Breast epithelium (tissue), 4 donors: ENCODE results near the gene GLB1L2. TPM values are rescaled to one million over a fixed set of nuclear protein-coding genes. Genes with fewer than 3 reads are reported as not detected.

Experiments used
- DNase-seq, 2 donors: peaks; one replicate each; pipeline ENCODE4 v3.0.0-alpha.2; 2019; ENCODE audit warnings: low spot score in 2 of 2
- H3K27ac ChIP-seq, 2 donors: fragments of 200-600 bp; sonication (generic) in 1 of 2; one replicate each; pipeline ENCODE4 v1.5.1; 2016 to 2019; ENCODE audit warnings: mild to moderate bottlenecking in 1 of 2
- H3K27me3 ChIP-seq, 2 donors: fragments of 200-600 bp; sonication (generic) in 1 of 2; one replicate each; pipeline versions ENCODE4 v1.5.1 to v1.6.0; 2017 to 2019; ENCODE audit warnings: control low read depth in 1 of 2, mild to moderate bottlenecking in 1 of 2
- H3K36me3 ChIP-seq: fragments of 200-600 bp; one replicate; pipeline ENCODE4 v1.5.1; 2019
- H3K4me1 ChIP-seq, 2 donors: fragments of 200-600 bp; sonication (generic); one replicate each; pipeline ENCODE4 v1.5.1; 2016 to 2019; ENCODE audit warnings: control low read depth in 1 of 2
- H3K4me3 ChIP-seq, 3 donors: fragments of 200-600 bp; sonication (generic); 1 replicate in 2 of 3; 2 replicates in 1 of 3; pipeline ENCODE4 v1.5.1; 2016 to 2019; ENCODE audit warnings: mild to moderate bottlenecking in 3 of 3, moderate library complexity in 2 of 3
- H3K9me3 ChIP-seq, 2 donors: fragments of 200-600 bp; sonication (generic) in 1 of 2; one replicate each; pipeline ENCODE4 v1.5.1; 2016 to 2019; ENCODE audit warnings: control low read depth in 1 of 2
- POLR2A ChIP-seq: fragments of 450-650 bp; IDR thresholded peaks from one replicate; pipeline ENCODE4 v1.6.1; 2016; ENCODE audit warnings: antibody characterized with exemption, mild to moderate bottlenecking, moderate library complexity
- POLR2AphosphoS5 ChIP-seq, 3 donors: sonication (generic); formaldehyde crosslinking; IDR thresholded peaks; one replicate each; pipeline ENCODE4 v1.6.1; 2017; ENCODE audit warnings: antibody characterized with exemption in 3 of 3
- intact Hi-C: fragments of 100-400 bp; cut with DNase I; formaldehyde crosslinking; loops from one replicate; pipeline ENCODE4 v1.15.1; 2023; ENCODE audit warnings: low total_unique reads
- total RNA-seq, 3 donors: library from RNA; depleted of rRNA; stranded (reverse); fragments of >200 nt; gene quantifications; one replicate each; pipeline ENCODE4 v1.1.0, GENCODE V29; 2016
- TF ChIP-seq, protein P1 (sequence below), 3 donors: fragments of 450-650 bp; IDR thresholded peaks; one replicate each; pipeline ENCODE4 v1.5.1; 2016 to 2017; ENCODE audit warnings: antibody characterized with exemption in 3 of 3, mild to moderate bottlenecking in 3 of 3, moderate library complexity in 3 of 3

The GLB1L2 gene
- total RNA-seq, 3 donors from 2014 or later = 3.4 to 11.5 (median 6.6) TPM

DNA sequence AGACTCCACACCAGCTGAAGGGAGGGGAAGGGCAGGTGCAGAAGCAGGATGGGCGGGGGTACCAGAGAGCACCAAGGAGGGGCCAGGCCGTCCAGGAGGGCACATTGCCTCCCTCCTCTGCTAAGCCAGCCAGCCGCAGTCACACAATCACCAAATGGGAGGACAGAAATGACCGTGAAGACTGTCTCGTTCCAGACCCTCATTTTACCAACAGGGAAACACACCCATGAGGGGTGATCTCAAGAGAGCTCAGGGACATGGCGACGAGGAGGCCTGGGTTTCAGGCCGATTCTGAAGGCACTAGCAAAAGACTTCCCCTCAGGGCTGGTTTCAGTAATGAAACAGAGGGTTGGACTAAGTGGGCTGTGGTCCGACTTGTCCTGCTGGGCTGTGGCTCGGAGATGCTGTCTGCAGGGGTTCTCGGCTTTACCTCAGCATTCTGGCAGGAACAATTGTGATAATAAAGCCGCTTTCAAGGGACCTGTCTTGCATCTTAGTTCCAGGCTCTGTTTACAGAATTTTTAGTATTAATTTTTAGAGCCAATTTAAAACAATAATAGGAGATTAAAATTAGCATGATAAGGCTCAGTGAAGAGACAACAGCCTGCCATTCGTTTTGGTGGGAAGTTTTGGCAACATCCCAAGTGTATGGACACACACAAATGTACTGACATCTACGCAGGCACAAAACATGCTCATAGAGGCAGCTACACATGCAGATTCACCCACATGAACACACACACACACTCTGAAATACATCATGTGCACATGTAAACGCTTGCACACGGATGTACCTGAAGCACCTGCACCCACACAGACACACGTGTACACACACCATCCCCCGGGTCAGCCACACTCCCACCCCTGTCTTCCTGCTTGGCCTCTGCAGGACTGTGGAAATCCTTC is 82.3 kb downstream of the GLB1L2 start:
- Histone ChIP-seq H3K9me3 (no peaks in the 10 kb centered on the region), H3K27me3 (peaks cover 3 to 37% of the 10 kb centered on the region in 2 donors), H3K4me1 (no peaks in the 10 kb centered on the region), H3K4me3 (no peak overlapping the region), H3K36me3 (no peaks in the 10 kb centered on the region), H3K27ac (no peak overlapping the region)
- TF ChIP-seq, protein P1, sequence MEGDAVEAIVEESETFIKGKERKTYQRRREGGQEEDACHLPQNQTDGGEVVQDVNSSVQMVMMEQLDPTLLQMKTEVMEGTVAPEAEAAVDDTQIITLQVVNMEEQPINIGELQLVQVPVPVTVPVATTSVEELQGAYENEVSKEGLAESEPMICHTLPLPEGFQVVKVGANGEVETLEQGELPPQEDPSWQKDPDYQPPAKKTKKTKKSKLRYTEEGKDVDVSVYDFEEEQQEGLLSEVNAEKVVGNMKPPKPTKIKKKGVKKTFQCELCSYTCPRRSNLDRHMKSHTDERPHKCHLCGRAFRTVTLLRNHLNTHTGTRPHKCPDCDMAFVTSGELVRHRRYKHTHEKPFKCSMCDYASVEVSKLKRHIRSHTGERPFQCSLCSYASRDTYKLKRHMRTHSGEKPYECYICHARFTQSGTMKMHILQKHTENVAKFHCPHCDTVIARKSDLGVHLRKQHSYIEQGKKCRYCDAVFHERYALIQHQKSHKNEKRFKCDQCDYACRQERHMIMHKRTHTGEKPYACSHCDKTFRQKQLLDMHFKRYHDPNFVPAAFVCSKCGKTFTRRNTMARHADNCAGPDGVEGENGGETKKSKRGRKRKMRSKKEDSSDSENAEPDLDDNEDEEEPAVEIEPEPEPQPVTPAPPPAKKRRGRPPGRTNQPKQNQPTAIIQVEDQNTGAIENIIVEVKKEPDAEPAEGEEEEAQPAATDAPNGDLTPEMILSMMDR (IDR thresholded peaks at IDR 0.05) = no peak
- no peak for TF ChIP-seq POLR2AphosphoS5 (IDR thresholded peaks at IDR 0.05)
- no peak for TF ChIP-seq POLR2A
- DNase-seq = no peak
- intact Hi-C loops = no loop called here

DNA sequence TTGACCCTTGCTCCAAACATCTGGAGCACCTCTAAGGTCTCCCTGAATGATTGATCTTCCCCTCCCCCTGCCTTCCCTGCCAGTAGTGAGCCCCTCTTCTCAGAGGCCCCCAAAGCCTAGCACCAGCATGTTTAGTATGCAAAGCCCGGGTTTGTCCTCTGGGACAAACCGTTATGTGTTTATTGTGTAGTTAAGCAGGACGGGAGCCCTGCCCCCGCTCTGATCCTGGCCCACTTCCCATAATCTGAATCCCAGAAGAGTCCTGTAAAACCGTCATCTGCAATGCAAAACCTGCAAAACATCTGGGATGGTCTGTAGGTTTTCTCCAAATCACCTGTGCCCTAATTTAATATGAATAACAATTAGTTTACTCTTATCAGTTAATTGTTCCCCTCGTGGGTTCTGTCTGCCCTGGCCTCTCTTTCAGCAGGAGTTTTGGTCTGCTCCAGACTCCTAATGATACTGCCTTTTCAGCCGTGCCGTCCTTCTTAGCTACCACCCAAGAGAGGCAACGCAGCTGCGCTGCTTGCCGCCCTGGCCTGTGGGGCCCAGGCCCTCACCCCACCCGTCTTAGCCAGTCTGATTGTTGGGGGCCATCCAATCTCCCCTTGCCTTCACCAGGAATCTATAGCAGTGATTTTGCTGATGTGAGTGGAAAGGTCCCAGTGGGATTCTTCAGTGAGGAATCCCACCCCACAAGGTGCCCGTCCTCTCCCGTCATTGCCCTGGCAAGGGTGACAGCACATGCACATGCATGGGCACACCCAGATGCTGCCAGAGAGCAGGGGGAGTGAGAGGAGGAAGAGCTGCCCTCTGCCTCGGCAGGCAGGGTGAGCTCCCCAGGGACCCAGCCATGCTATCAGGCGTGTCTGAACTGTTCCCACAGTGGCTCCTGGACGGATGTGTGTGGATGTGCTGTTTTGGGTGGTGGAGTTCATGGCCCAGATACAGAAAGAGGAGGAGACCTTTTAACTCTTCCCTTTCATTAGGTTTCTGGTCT is 83.3 kb downstream of the GLB1L2 start:
- Histone ChIP-seq H3K9me3 (no peaks in the 10 kb centered on the region), H3K27me3 (peaks cover 3 to 30% of the 10 kb centered on the region in 2 donors), H3K4me1 (no peaks in the 10 kb centered on the region), H3K36me3 (no peaks in the 10 kb centered on the region), H3K27ac (no peak overlapping the region), H3K4me3 (no peak overlapping the region)
- intact Hi-C loops = no loop called here
- DNase-seq = no peak
- TF ChIP-seq POLR2AphosphoS5 (IDR thresholded peaks at IDR 0.05) (no peak), POLR2A (no peak)
- TF ChIP-seq, protein P1 (IDR thresholded peaks at IDR 0.05) = no peak

DNA sequence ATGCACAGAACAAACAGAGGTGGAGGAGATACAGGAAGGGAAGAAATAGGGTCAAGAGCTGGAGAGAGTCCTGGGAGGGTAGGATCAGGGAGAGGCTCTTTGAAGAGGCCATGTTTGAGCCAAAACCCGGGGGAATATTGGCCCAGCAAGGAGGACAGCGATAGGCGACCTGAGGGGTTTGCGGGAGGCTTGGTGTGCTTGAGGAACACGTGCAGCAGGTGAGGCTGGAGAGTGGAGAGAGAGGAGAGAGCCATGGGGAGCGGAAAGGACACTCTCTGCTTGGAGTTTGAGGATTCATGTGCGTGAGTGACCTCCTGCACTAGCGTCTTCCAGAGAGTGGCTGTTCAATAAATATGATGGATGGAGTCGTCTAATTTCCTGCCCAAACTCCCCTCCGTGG is 84.9 kb downstream of the GLB1L2 start:
- no peak for DNase-seq
- Histone ChIP-seq H3K27ac (no peak overlapping the region), H3K4me3 (no peak overlapping the region), H3K36me3 (no peaks in the 10 kb centered on the region), H3K27me3 (peaks cover 3 to 15% of the 10 kb centered on the region in 2 donors), H3K9me3 (no peaks in the 10 kb centered on the region), H3K4me1 (no peaks in the 10 kb centered on the region)
- TF ChIP-seq POLR2A = no peak
- TF ChIP-seq, protein P1 (IDR thresholded peaks at IDR 0.05) = no peak
- TF ChIP-seq POLR2AphosphoS5 (IDR thresholded peaks at IDR 0.05) = no peak
- intact Hi-C loops = no loop called here

DNA sequence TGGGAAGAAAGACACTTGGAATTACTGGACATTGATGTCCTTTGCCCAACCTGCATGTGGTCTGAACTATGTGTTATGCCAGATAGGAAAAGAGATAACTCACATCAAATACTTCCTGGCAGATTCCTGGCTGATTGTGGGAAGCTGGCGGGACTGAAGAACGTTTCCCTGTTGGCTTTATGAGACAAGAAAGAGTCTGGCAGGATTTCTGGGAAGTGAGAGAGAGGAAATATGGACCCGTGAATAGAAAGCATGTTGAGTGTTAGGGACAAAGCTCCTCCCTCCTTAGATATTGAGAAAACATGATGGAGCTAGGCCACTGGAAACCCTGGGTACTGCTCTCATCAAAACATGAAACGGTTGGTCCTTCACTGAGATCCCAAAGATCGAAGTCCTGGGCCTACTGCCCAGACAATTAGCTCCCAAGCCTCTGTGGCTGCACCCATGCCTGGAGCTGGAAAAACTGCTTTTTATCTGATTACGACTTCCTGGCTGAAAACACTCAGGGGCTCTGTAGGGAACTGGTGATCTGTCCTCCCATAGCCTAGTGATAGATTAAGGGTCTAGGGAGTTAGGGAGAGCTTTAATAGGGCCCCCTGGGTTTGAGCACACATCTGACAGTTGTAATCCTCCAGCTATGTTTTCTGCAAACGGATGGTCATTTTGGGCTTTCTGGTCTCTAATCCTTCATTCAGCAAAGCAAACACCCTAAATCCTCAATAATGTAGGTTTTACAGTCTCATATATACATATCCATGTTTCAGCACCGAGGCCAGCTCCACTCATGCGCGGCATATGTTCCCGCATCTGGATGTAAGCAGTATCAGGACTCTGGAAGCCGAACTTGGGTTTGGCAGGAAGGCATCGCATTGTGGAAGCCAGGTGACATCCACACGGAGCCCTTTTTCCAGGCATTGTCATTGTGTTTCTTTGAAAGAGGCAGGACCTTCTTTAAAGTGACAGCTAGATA is 86.4 kb downstream of the GLB1L2 start:
- Histone ChIP-seq H3K4me1 (no peaks in the 10 kb centered on the region), H3K36me3 (no peaks in the 10 kb centered on the region), H3K27ac (no peak overlapping the region), H3K27me3 (peaks cover 0 to 5% of the 10 kb centered on the region in 2 donors), H3K4me3 (no peak overlapping the region), H3K9me3 (no peaks in the 10 kb centered on the region)
- TF ChIP-seq, protein P1 (IDR thresholded peaks at IDR 0.05) = no peak
- TF ChIP-seq POLR2AphosphoS5 (IDR thresholded peaks at IDR 0.05) = no peak
- TF ChIP-seq POLR2A = no peak
- intact Hi-C loops = no loop called here
- no peak for DNase-seq
